ENCODE data around the gene FUBP1. TPM values are rescaled to one million over a fixed set of nuclear protein-coding genes. Genes with fewer than 3 reads are reported as not detected.
"Not testable (repeated sequence)": the region's sequence is repeated elsewhere in the genome, so short reads cannot be mapped to it uniquely, and the experiment has no call there.

Gene FUBP1
- total and polyA plus RNA-seq, 2 donors from 2014 or later: 63.7 to 151 TPM

- Histone ChIP-seq H3K4me1 (ENCODE audit: control insufficient read depth in 2 of 3, insufficient read depth in 2 of 3, low read depth in 1 of 3, low read length in 3 of 3) (no peaks in the 10 kb centered on the region), H3K27ac (ENCODE audit: low read depth in 2 of 2, low read length in 2 of 2) (peak overlapping the region in 1 of 2 donors; percentile 98), H3K9me3 (ENCODE audit: control insufficient read depth in 2 of 3, insufficient read depth in 1 of 3, low read length in 3 of 3) (no peaks in the 10 kb centered on the region), H3K9ac (ENCODE audit: low read length in 3 of 3) (peak overlapping the region in 2 of 3 donors; percentile 96 to 100), H3K36me3 (ENCODE audit: control insufficient read depth in 2 of 3, insufficient read depth in 3 of 3, low read length in 3 of 3) (no peaks in the 10 kb centered on the region), H3K27me3 (ENCODE audit: control insufficient read depth, insufficient read depth, low read length) (no peaks in the 10 kb centered on the region), H3K4me3 (ENCODE audit: low read length in 3 of 3) (no peak overlapping the region)
- intact Hi-C loops (cut with DNase I): no loop called here
- no peak for TF ChIP-seq CTCF (IDR thresholded peaks at IDR 0.05; ENCODE audit: borderline replicate concordance, extremely low read depth, insufficient read depth)
- DNase-seq (no peak), FAIRE-seq (peak; percentile 25)
Observed at GRCh38 chr1:78003070-78003746, 24.3 kb upstream of the FUBP1 start.

GRCh38 chr1:78000536-78000935, 21.7 kb upstream of the FUBP1 start:
- H3K4me1 ChIP-seq (ENCODE audit: control insufficient read depth in 2 of 3, insufficient read depth in 2 of 3, low read depth in 1 of 3, low read length in 3 of 3); H3K27me3 ChIP-seq (ENCODE audit: control insufficient read depth, insufficient read depth, low read length); H3K36me3 ChIP-seq (ENCODE audit: control insufficient read depth in 2 of 3, insufficient read depth in 3 of 3, low read length in 3 of 3); DNase-seq; H3K9ac ChIP-seq (ENCODE audit: low read length in 3 of 3); H3K4me3 ChIP-seq (ENCODE audit: low read length in 3 of 3); FAIRE-seq; intact Hi-C loops (cut with DNase I); H3K27ac ChIP-seq (ENCODE audit: low read depth in 2 of 2, low read length in 2 of 2); H3K9me3 ChIP-seq (ENCODE audit: control insufficient read depth in 2 of 3, insufficient read depth in 1 of 3, low read length in 3 of 3): not testable (repeated sequence)

GRCh38 chr1:77996734-77997133, 17.9 kb upstream of the FUBP1 start:
- DNase-seq (no peak), FAIRE-seq (no peak)
- H3K27me3 ChIP-seq (ENCODE audit: control insufficient read depth, insufficient read depth, low read length): no peaks in the 10 kb centered on the region
- H3K9ac ChIP-seq (ENCODE audit: low read length in 3 of 3): no peak overlapping the region
- no peak for TF ChIP-seq CTCF (IDR thresholded peaks at IDR 0.05; ENCODE audit: borderline replicate concordance, extremely low read depth, insufficient read depth)
- H3K4me3 ChIP-seq (ENCODE audit: low read length in 3 of 3): no peak overlapping the region
- intact Hi-C loops (cut with DNase I): no loop called here
- no peaks in the 10 kb centered on the region for H3K9me3 ChIP-seq (ENCODE audit: control insufficient read depth in 2 of 3, insufficient read depth in 1 of 3, low read length in 3 of 3)
- no peak overlapping the region for H3K27ac ChIP-seq (ENCODE audit: low read depth in 2 of 2, low read length in 2 of 2)
- H3K4me1 ChIP-seq (ENCODE audit: control insufficient read depth in 2 of 3, insufficient read depth in 2 of 3, low read depth in 1 of 3, low read length in 3 of 3): no peaks in the 10 kb centered on the region
- H3K36me3 ChIP-seq (ENCODE audit: control insufficient read depth in 2 of 3, insufficient read depth in 3 of 3, low read length in 3 of 3): no peaks in the 10 kb centered on the region

- DNase-seq (peak in 1 of 5 donors; percentile 53), FAIRE-seq (peak; percentile 15)
- Histone ChIP-seq H3K27ac (ENCODE audit: low read depth in 2 of 2, low read length in 2 of 2) (no peak overlapping the region), H3K4me1 (ENCODE audit: control insufficient read depth in 2 of 3, insufficient read depth in 2 of 3, low read depth in 1 of 3, low read length in 3 of 3) (no peaks in the 10 kb centered on the region), H3K36me3 (ENCODE audit: control insufficient read depth in 2 of 3, insufficient read depth in 3 of 3, low read length in 3 of 3) (no peaks in the 10 kb centered on the region), H3K4me3 (ENCODE audit: low read length in 3 of 3) (no peak overlapping the region), H3K9me3 (ENCODE audit: control insufficient read depth in 2 of 3, insufficient read depth in 1 of 3, low read length in 3 of 3) (no peaks in the 10 kb centered on the region), H3K9ac (ENCODE audit: low read length in 3 of 3) (no peak overlapping the region), H3K27me3 (ENCODE audit: control insufficient read depth, insufficient read depth, low read length) (no peaks in the 10 kb centered on the region)
- TF ChIP-seq CTCF (IDR thresholded peaks at IDR 0.05; ENCODE audit: borderline replicate concordance, extremely low read depth, insufficient read depth): no peak
- intact Hi-C loops (cut with DNase I): no loop called here
Observed at GRCh38 chr1:77994117-77994705, 15.3 kb upstream of the FUBP1 start.
